Natural killer cell (primary cell): ENCODE measurements around the gene NSL1. TPM values are rescaled to one million over a fixed set of nuclear protein-coding genes. Genes with fewer than 3 reads are reported as not detected.

ENCODE experiments used
- ATAC-seq, 3 donors: fragments of 150-1000 bp in 2 of 3; fragments of 200-7000 bp in 1 of 3; cut with Tn5 transposase; 1 replicate in 1 of 3; 2 replicates in 2 of 3; pipeline ENCODE4 v1.10.0; 2021; ENCODE audit warnings: mild to moderate bottlenecking in 2 of 3, moderate library complexity in 2 of 3
- DNase-seq, 2 donors: peaks; one replicate each; pipeline versions ENCODE4 v3.0.0 to v3.0.0-alpha.2; 2013 to 2021; ENCODE audit warnings: mixed read lengths in 1 of 2
- H3K27ac ChIP-seq: one replicate; pipeline ENCODE4 v1.5.1; 2013; ENCODE audit warnings: mild to moderate bottlenecking, low read length
- H3K27me3 ChIP-seq: one replicate; pipeline ENCODE4 v1.6.1; 2013; ENCODE audit warnings: low read length; ENCODE audit not compliant: control insufficient read depth, insufficient read depth
- H3K36me3 ChIP-seq: one replicate; pipeline ENCODE4 v1.6.1; 2013; ENCODE audit warnings: low read length; ENCODE audit not compliant: control insufficient read depth, insufficient read depth
- H3K4me1 ChIP-seq: one replicate; pipeline ENCODE4 v1.6.1; 2013; ENCODE audit warnings: low read length; ENCODE audit not compliant: control insufficient read depth, insufficient read depth
- H3K4me3 ChIP-seq: one replicate; pipeline ENCODE4 v1.5.1; 2013; ENCODE audit warnings: low read length
- H3K9me3 ChIP-seq: one replicate; pipeline ENCODE4 v1.6.1; 2013; ENCODE audit warnings: low read length; ENCODE audit not compliant: control insufficient read depth, insufficient read depth
- H3K27ac Mint-ChIP-seq, 2 donors: one replicate each; pipeline ENCODE4 v1.8.0; 2022; ENCODE audit warnings: mild to moderate bottlenecking in 2 of 2, mixed read lengths in 2 of 2, moderate library complexity in 1 of 2
- H3K27me3 Mint-ChIP-seq, 2 donors: one replicate each; pipeline ENCODE4 v1.8.0; 2022; ENCODE audit warnings: low read depth in 2 of 2, mixed read lengths in 2 of 2
- H3K36me3 Mint-ChIP-seq: one replicate; pipeline ENCODE4 v1.8.0; 2022; ENCODE audit warnings: mixed read lengths
- H3K4me1 Mint-ChIP-seq, 2 donors: one replicate each; pipeline ENCODE4 v1.8.0; 2022; ENCODE audit warnings: mixed read lengths in 2 of 2
- H3K4me3 Mint-ChIP-seq: one replicate; pipeline ENCODE4 v1.8.0; 2022; ENCODE audit warnings: mild to moderate bottlenecking, moderate library complexity, mixed read lengths
- H3K9me3 Mint-ChIP-seq, 2 donors: one replicate each; pipeline ENCODE4 v1.8.0; 2022; ENCODE audit warnings: mixed read lengths in 2 of 2
- WGBS: methylation state at CpG from one replicate; pipeline ENCODE4 v1.1.7; 2013; ENCODE audit warnings: missing lambda C conversion rate; ENCODE audit not compliant: insufficient coverage; 5-methylcytosine and 5-hydroxymethylcytosine counted together
- intact Hi-C: fragments of 100-400 bp; cut with micrococcal nuclease; formaldehyde crosslinking; loops from one replicate; pipeline ENCODE4 v1.14.2; 2022
- total RNA-seq, 4 donors: library from RNA; stranded (reverse); fragments of 120-200 nt in 1 of 4; gene quantifications; one replicate each; pipeline versions ENCODE4 v1.2.3 to v1.2.4, GENCODE V29; 2013 to 2022
- TF ChIP-seq, protein P1 (sequence below): fragments of 200-600 bp; IDR thresholded peaks from one replicate; pipeline ENCODE4 v1.8.0; 2022; ENCODE audit warnings: antibody characterized with exemption

Gene NSL1
- total RNA-seq, 3 donors from 2014 or later (not counting 1 experiment from before 2014, with no cell fraction given): 17.0 to 23.8 (median 23.4) TPM

DNA sequence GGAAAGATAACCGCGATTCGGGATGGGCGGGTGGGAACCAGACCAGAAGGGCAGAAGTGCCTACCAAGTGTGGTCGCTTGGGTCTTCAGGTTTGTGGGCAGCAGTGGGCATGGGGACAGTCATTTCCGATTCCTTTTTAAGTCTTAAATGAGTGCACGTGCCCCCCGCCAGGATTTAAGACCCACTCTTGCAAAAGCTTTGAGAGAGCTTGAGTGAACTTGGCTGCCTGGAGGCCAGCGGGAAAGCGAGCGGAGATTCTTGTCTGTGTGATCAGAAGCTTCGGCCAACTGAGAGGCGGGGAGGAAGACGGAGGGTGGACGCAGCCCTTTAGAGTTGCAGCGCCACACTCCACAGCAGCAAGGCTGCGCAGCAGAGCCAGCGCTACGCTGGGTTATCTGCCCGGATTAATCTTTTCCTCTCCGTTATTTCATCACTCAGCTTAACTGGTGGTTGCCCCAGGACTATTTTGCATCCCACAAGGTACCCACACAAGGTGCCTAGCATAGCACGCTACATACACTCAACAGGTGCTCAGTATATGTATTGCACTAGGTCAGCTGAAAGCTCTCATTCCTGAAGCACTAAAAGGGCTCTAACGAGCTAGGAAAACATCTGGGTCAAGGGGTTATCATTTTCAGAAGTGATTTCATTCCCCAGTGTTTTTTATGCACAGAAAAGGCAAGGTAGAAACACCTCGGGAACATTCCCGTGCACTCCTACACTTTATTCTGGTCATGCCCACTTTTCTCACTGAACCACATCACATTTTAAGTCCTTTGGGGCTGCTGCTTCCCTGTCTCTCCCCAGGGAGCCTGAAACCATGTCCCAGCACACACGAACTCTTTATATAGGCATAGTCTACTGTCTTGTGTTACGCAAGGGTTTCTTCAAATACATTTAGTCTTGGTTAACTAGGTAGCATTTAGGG lies 90.4 kb downstream of the NSL1 start:
- Histone ChIP-seq H3K9me3 (no peaks in the 10 kb centered on the region), H3K4me1 (peaks cover 28% of the 10 kb centered on the region), H3K27ac (no peak overlapping the region), H3K36me3 (no peaks in the 10 kb centered on the region), H3K4me3 (peak overlapping the region; percentile 46), H3K27me3 (peaks cover 23% of the 10 kb centered on the region)
- intact Hi-C loops: no loop called here
- TF ChIP-seq, protein P1, sequence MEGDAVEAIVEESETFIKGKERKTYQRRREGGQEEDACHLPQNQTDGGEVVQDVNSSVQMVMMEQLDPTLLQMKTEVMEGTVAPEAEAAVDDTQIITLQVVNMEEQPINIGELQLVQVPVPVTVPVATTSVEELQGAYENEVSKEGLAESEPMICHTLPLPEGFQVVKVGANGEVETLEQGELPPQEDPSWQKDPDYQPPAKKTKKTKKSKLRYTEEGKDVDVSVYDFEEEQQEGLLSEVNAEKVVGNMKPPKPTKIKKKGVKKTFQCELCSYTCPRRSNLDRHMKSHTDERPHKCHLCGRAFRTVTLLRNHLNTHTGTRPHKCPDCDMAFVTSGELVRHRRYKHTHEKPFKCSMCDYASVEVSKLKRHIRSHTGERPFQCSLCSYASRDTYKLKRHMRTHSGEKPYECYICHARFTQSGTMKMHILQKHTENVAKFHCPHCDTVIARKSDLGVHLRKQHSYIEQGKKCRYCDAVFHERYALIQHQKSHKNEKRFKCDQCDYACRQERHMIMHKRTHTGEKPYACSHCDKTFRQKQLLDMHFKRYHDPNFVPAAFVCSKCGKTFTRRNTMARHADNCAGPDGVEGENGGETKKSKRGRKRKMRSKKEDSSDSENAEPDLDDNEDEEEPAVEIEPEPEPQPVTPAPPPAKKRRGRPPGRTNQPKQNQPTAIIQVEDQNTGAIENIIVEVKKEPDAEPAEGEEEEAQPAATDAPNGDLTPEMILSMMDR: no peak
- Mint-ChIP-seq H3K27ac (peak overlapping the region in 1 of 2 donors; percentile 80), H3K27me3 (peaks cover 27 to 33% of the 10 kb centered on the region in 2 donors), H3K9me3 (no peaks in the 10 kb centered on the region), H3K4me1 (peaks cover 15 to 38% of the 10 kb centered on the region in 2 donors), H3K36me3 (no peaks in the 10 kb centered on the region), H3K4me3 (peak overlapping the region; percentile 74)
- peak in 1 of 2 donors; percentile 56 for DNase-seq
- peak in 2 of 3 donors; percentile 37 to 48 for ATAC-seq
- WGBS: 11% methylated on average over 27 of the region's 27 CpGs

DNA sequence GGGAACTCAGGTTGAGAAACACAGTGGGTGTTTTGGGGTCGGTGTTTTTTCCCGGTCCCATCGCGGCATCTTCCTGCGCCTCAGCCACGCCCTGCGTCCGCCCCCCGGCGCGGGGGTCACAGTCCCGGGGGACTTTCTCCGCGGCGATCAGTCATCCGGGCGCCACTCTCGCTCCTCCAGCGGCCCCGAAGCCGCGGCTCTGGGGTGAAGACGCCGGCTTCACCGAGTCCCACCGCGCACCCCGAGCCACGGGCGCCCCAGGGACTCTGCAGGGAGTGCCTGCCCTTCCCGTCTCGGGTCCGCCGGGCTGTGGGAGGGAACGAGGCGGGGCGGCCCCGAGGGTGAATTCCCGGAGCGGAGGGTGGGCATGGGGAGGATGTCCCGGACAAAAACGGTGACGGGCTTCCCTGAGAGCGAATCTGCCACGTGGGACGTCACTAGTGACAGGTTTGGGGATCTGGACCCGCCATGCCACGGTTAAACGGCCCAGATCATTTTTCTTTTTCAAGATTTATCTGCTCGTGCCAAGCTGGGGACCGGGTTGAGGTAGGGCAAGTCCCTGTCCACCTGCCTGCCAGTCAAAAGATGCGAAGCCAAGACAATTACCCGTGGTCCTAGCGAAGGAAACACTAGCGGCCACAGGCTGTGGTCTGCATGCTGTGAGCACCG lies 91.2 kb downstream of the NSL1 start:
- Mint-ChIP-seq H3K4me1 (peaks cover 15 to 38% of the 10 kb centered on the region in 2 donors), H3K9me3 (no peaks in the 10 kb centered on the region), H3K4me3 (peak overlapping the region; percentile 74), H3K36me3 (no peaks in the 10 kb centered on the region), H3K27ac (peak overlapping the region in 1 of 2 donors; percentile 80), H3K27me3 (peaks cover 35 to 41% of the 10 kb centered on the region in 2 donors)
- H3K4me3 ChIP-seq: peak overlapping the region; percentile 46
- TF ChIP-seq, protein P1: no peak
- intact Hi-C loops: no loop called here
- WGBS: under 1% methylated on average over 56 of the region's 56 CpGs
- H3K9me3 ChIP-seq: no peaks in the 10 kb centered on the region
- H3K36me3 ChIP-seq: no peaks in the 10 kb centered on the region
- ATAC-seq (peak; percentile 42 to 58 (median 57)), DNase-seq (peak; percentile 43 to 78)
- H3K4me1 ChIP-seq: peaks cover 28% of the 10 kb centered on the region
- peak overlapping the region; percentile 4 for H3K27ac ChIP-seq
- H3K27me3 ChIP-seq: peaks cover 27% of the 10 kb centered on the region

DNA sequence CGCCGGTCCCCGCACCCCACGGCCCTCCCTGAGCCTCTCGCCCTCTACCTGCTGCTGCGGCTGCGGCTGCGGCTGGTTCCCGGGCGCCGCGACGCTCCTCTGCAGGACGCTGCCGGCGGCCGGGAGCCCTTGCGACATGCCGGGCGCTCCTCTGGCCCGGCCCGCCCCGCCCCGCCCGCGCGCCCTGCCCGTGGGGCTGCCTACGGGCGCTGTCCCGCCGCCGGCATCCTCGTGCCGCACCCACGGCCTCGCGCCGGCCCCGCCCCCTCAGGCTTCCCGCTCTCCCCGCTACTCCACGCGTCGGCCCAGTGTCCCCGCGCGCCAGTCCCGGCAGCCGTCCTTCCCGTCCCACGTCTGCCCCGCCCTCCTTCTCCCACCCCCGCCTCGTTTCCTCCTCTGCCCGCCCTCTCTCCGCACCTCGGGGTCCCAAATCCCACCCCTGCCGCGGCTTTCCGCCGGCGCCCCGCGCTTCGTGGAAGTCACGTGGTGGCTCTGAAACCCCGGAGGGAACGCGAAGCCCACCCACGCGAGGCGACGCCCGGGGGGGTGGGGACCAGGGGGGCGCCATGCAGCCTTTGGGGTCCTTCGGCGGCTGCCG lies 91.9 kb downstream of the NSL1 start, which contains the start of gene BATF3:
BATF3 (minus strand) TSS at position 216 of the 598 bp plus-strand sequence; CDS start at position 138, 78 bp downstream.
- Mint-ChIP-seq H3K4me3 (peak within 1 kb of the TSS; percentile 87), H3K36me3 (no peaks in the 10 kb centered on the region), H3K27me3 (peaks cover 35 to 42% of the 10 kb centered on the region in 2 donors), H3K27ac (peak within 1 kb of the TSS in 1 of 2 donors; percentile 80), H3K4me1 (peaks cover 15 to 38% of the 10 kb centered on the region in 2 donors), H3K9me3 (no peaks in the 10 kb centered on the region)
- peak; percentile 44 to 57 (median 47) for ATAC-seq
- TF ChIP-seq, protein P1: no peak
- Histone ChIP-seq H3K4me1 (peaks cover 28% of the 10 kb centered on the region), H3K27ac (peak within 1 kb of the TSS; percentile 4), H3K27me3 (peaks cover 29% of the 10 kb centered on the region), H3K36me3 (no peaks in the 10 kb centered on the region), H3K9me3 (no peaks in the 10 kb centered on the region), H3K4me3 (peak within 1 kb of the TSS; percentile 46)
- DNase-seq: peak; percentile 22 to 69
- intact Hi-C loops: no loop called here
- under 1% methylated on average over 79 of the region's 79 CpGs for WGBS
